Esophagus squamous epithelium (tissue), 5 donors: Measurements from ENCODE around the gene SLC35F3. TPM values are rescaled to one million over a fixed set of nuclear protein-coding genes. Genes with fewer than 3 reads are reported as not detected.

ENCODE experiments used
- DNase-seq: peaks from one replicate; lab custom pipeline; 2025; lab: John Stamatoyannopoulos, UW
- H3K27ac ChIP-seq, 4 donors: fragments of 200-600 bp; sonication (generic); one replicate each; pipeline ENCODE4 v1.5.1; 2016 to 2019; ENCODE audit warnings: mild to moderate bottlenecking in 1 of 4
- H3K27me3 ChIP-seq, 4 donors: fragments of 200-600 bp; sonication (generic); 1 replicate in 3 of 4; 2 replicates in 1 of 4; pipeline versions ENCODE4 v1.5.1 to v1.6.0; 2017 to 2021; ENCODE audit warnings: antibody characterized with exemption in 1 of 4
- H3K36me3 ChIP-seq, 3 donors: fragments of 200-600 bp; sonication (generic); one replicate each; pipeline ENCODE4 v1.5.1; 2016 to 2019
- H3K4me1 ChIP-seq, 3 donors: fragments of 200-600 bp; sonication (generic); one replicate each; pipeline ENCODE4 v1.5.1; 2017 to 2019
- H3K4me3 ChIP-seq, 4 donors: fragments of 200-600 bp; sonication (generic); 1 replicate in 3 of 4; 2 replicates in 1 of 4; pipeline ENCODE4 v1.5.1; 2016 to 2019; ENCODE audit warnings: mild to moderate bottlenecking in 2 of 4, moderate library complexity in 1 of 4
- H3K9me3 ChIP-seq, 3 donors: fragments of 200-600 bp; sonication (generic); one replicate each; pipeline ENCODE4 v1.5.1; 2016 to 2019
- POLR2A ChIP-seq, 4 donors: fragments of 450-650 bp; IDR thresholded peaks; one replicate each; pipeline ENCODE4 v1.6.1; 2017; ENCODE audit warnings: antibody characterized with exemption in 4 of 4, mild to moderate bottlenecking in 4 of 4, moderate library complexity in 3 of 4
- WGBS, 2 donors: methylation state at CpG; one replicate each; pipeline ENCODE4 v1.1.5; 2018; 5-methylcytosine and 5-hydroxymethylcytosine counted together
- intact Hi-C: fragments of 100-400 bp; cut with DNase I; formaldehyde crosslinking; loops from one replicate; pipeline ENCODE4 v1.15.0; 2022
- total RNA-seq, 4 donors: library from RNA; depleted of rRNA; stranded (reverse); fragments of >200 nt; gene quantifications; one replicate each; pipeline ENCODE4 v1.1.0, GENCODE V29; 2016
- TF ChIP-seq, protein P1 (sequence below), 6 experiments: fragments of 450-650 bp in 4 of 6; fragments of 200-600 bp in 2 of 6; sonication (generic) in 2 of 6; IDR thresholded peaks; one replicate each; pipeline ENCODE4 v1.5.1; 2016 to 2019; ENCODE audit warnings: antibody characterized with exemption in 6 of 6, mild to moderate bottlenecking in 4 of 6, moderate library complexity in 4 of 6
- donor health status: DM: yes; HTN: yes; CAD: no.

Gene SLC35F3
- total RNA-seq, 4 donors from 2014 or later: 0.13 to 0.99 (median 0.55) TPM

DNA sequence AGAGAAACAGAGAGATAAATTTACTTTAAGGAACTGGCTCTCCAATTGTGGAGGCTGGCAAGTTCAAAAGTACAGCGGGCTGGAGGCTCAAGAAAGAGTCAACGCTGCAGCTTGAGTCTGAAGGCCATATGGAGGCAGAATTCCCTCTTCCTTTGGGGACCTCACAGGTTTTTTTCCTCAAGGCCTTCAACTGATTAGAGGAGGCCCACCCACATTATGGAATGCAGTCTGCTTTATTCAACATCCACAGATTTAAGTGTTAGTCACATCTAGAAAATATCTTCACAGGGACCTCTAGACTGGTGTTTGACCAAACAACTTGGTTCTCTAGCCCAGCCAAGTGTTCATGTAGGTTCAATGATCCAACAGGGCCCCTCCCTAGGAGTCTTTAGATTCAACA is 117.8 kb downstream of the SLC35F3 start:
- 91% methylated on average over 2 of the region's 2 CpGs for WGBS, 2 donors
- no peak for TF ChIP-seq POLR2A (IDR thresholded peaks at IDR 0.05)
- TF ChIP-seq, protein P1, sequence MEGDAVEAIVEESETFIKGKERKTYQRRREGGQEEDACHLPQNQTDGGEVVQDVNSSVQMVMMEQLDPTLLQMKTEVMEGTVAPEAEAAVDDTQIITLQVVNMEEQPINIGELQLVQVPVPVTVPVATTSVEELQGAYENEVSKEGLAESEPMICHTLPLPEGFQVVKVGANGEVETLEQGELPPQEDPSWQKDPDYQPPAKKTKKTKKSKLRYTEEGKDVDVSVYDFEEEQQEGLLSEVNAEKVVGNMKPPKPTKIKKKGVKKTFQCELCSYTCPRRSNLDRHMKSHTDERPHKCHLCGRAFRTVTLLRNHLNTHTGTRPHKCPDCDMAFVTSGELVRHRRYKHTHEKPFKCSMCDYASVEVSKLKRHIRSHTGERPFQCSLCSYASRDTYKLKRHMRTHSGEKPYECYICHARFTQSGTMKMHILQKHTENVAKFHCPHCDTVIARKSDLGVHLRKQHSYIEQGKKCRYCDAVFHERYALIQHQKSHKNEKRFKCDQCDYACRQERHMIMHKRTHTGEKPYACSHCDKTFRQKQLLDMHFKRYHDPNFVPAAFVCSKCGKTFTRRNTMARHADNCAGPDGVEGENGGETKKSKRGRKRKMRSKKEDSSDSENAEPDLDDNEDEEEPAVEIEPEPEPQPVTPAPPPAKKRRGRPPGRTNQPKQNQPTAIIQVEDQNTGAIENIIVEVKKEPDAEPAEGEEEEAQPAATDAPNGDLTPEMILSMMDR (IDR thresholded peaks at IDR 0.05): no peak
- no peaks in the 10 kb centered on the region for H3K9me3 ChIP-seq
- no peak overlapping the region for H3K4me3 ChIP-seq
- H3K27me3 ChIP-seq: no peaks in the 10 kb centered on the region
- H3K4me1 ChIP-seq: peaks cover 0 to 13% (median 0%) of the 10 kb centered on the region in 3 donors
- intact Hi-C loops: no loop called here
- no peaks in the 10 kb centered on the region for H3K36me3 ChIP-seq
- no peak overlapping the region for H3K27ac ChIP-seq
- DNase-seq: no peak

DNA sequence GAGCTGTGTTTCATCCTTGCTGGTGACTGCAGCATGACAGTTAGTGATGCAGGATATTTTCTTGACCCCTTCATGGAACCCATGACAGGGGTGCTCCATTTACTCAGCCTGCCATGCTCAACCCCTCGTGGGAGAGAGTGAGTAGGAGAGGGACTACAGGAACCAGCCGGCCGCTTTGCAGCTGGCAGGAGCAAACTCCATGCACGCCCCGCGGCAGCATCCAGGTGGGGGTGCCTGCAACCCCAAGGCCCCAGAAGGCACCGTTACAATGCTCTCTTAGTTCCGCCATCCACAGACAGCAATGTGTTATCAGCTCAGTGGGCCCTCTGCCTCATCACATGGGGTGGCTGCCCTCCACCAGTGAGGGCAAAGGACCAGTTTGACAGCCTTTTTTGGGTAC is 135.1 kb downstream of the SLC35F3 start:
- DNase-seq: no peak

DNA sequence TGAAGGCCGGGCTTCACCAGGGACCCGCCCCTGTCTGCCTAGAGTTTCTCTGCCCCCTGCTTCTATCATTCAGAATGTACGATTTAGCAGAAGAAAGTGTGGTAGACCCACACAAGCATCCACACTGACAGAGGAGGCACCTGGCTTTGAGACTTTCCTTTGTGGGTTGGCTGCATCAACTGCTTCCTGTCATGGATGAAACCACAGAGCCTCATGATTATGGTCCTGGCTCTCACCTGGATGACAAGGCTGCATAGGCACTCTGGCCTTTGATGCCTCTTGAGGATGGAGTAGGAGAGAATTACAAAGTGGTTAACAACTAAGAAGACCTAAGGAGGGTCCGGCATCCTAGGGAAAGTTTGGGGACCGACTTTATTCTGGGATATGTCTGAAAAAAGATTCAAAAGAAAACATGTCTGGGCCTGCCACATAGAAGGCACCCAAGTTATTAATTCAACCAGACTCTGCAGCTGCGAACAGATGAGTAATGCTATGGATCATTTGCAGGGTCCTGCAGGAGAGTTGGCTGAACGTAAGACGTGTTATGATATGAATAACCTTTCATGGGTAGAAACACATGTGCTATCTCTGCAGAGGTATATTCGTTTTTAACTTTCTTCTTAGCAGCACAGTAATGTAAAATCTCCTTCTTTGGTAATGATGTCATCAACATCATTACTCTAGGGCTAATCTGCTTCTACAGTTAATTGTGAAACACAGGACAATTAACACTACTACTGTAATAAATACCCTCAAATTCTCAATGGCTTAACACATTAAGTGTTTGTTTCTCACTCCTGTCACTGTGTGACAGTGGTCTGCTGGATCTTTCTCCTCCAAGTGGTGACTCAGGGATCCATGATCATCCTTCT is 136.2 kb downstream of the SLC35F3 start:
- WGBS, 2 donors: 48 to 58% methylated on average over 8 to 9 of the region's 9 CpGs
- TF ChIP-seq, protein P1 (IDR thresholded peaks at IDR 0.05): no peak
- no peak for TF ChIP-seq POLR2A (IDR thresholded peaks at IDR 0.05)
- H3K9me3 ChIP-seq: no peaks in the 10 kb centered on the region
- H3K4me3 ChIP-seq: no peak overlapping the region
- H3K27me3 ChIP-seq: peaks cover 0 to 4% (median 0%) of the 10 kb centered on the region in 4 donors
- no peak overlapping the region for H3K27ac ChIP-seq
- H3K4me1 ChIP-seq: no peaks in the 10 kb centered on the region
- DNase-seq: no peak
- H3K36me3 ChIP-seq: no peaks in the 10 kb centered on the region
- intact Hi-C loops: no loop called here

More for the DNA sequence above, 135.1 kb downstream of the SLC35F3 start:
- Histone ChIP-seq H3K4me3 (no peak overlapping the region), H3K9me3 (no peaks in the 10 kb centered on the region), H3K36me3 (no peaks in the 10 kb centered on the region), H3K4me1 (no peaks in the 10 kb centered on the region), H3K27me3 (peaks cover 0 to 4% (median 0%) of the 10 kb centered on the region in 4 donors), H3K27ac (no peak overlapping the region)
- intact Hi-C loops: no loop called here
- 84 to 90% methylated on average over 5 of the region's 8 CpGs for WGBS, 2 donors
- no peak for TF ChIP-seq POLR2A (IDR thresholded peaks at IDR 0.05)
- TF ChIP-seq, protein P1 (IDR thresholded peaks at IDR 0.05): no peak

DNA sequence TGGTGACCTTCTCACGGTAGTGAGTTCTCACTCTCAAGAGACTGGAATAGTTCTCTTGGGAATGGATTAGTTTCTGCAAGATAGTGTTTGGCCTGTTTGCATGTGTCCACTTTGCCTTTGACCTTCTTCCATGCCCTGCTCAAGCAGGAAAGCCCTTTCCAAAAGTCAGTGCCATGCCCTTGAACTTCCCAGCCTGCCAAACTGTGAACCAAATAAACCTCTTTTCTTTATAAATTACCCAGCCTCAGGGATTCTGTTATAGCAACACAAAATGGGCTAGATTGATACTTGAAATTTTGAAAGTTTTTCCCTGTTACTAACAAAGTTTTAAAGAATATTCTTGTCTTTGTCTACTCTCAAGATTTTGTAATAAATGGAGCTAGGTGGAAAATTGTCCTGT is 139.6 kb downstream of the SLC35F3 start:
- intact Hi-C loops: no loop called here
- TF ChIP-seq, protein P1 (IDR thresholded peaks at IDR 0.05): no peak
- TF ChIP-seq POLR2A (IDR thresholded peaks at IDR 0.05): no peak
- Histone ChIP-seq H3K4me3 (no peak overlapping the region), H3K36me3 (no peaks in the 10 kb centered on the region), H3K9me3 (peaks cover 0 to 2% (median 0%) of the 10 kb centered on the region in 3 donors), H3K4me1 (no peaks in the 10 kb centered on the region), H3K27me3 (no peaks in the 10 kb centered on the region), H3K27ac (no peak overlapping the region)
- WGBS, 2 donors: 73 to 89% methylated on average over 1 of the region's 1 CpG
- no peak for DNase-seq

DNA sequence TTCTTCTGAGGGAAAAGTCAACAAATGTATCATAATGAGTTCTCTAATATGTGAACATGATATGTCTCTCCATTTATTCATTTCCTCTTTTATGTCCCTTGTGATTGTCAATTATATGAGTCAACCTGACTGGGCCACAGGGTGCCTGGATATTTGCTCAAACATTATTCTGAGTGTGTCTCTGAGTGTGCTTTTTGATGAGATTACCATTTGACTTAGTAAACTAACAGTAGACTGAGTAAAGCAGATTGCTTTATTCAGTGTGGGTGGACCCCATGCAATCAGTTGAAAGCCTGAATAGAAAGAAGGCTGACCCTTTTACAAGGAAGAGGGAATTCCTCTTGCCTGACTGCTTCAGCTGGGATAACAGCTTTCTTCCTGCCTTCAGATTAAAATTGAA is 142.6 kb downstream of the SLC35F3 start:
- Histone ChIP-seq H3K27me3 (no peaks in the 10 kb centered on the region), H3K9me3 (peaks cover 0 to 8% (median 0%) of the 10 kb centered on the region in 3 donors), H3K36me3 (no peaks in the 10 kb centered on the region), H3K4me3 (no peak overlapping the region), H3K27ac (no peak overlapping the region), H3K4me1 (no peaks in the 10 kb centered on the region)
- no peak for DNase-seq
- TF ChIP-seq, protein P1 (IDR thresholded peaks at IDR 0.05): no peak
- TF ChIP-seq POLR2A (IDR thresholded peaks at IDR 0.05): no peak
- intact Hi-C loops: no loop called here
